HEK293 (cell line): ENCODE measurements around the gene ETV6.
A peak's percentile ranks its signal among the peaks of the same experiment; 100 is the strongest.

Source experiments
- CTCF ChIA-PET: fragments of 350-600 bp; formaldehyde crosslinking; extraction: SDS; loops from one replicate; lab custom pipeline; 2021; ENCODE audit warnings: antibody characterized with exemption; lab: Yijun Ruan, JAX
- POLR2A ChIA-PET: fragments of 300-600 bp; formaldehyde crosslinking; extraction: SDS; loops from one replicate; lab custom pipeline; 2020; ENCODE audit warnings: antibody characterized with exemption, inconsistent platforms; lab: Yijun Ruan, JAX
- H3K27ac ChIP-seq: fragments of 200-500 bp; sonication (Bioruptor generic); 2 replicates; pipeline ENCODE4 v1.5.1; 2014; ENCODE audit warnings: low read depth, low read length, control low read depth, inconsistent platforms; ENCODE audit errors: extremely low read depth
- H3K36me3 ChIP-seq, 2 experiments: fragments of 200-500 bp in 1 of 2; sonication (Bioruptor generic) in 1 of 2; 1 replicate in 1 of 2; 2 replicates in 1 of 2; pipeline ENCODE4 v1.5.1; 2014 to 2017; ENCODE audit warnings: inconsistent platforms in 2 of 2, low read length in 2 of 2; ENCODE audit not compliant: control insufficient read depth in 2 of 2, insufficient read depth in 1 of 2
- H3K4me1 ChIP-seq: fragments of 200-500 bp; sonication (Bioruptor generic); 2 replicates; pipeline ENCODE4 v1.5.1; 2014; ENCODE audit warnings: mild to moderate bottlenecking, low read length, inconsistent platforms; ENCODE audit not compliant: control insufficient read depth, insufficient read depth
- H3K4me3 ChIP-seq: 2 replicates; pipeline ENCODE4 v1.5.1; 2011; ENCODE audit warnings: low read depth, mild to moderate bottlenecking, control low read depth, low read length, moderate library complexity
- H3K9me3 ChIP-seq: fragments of 200-500 bp; sonication (Bioruptor generic); 2 replicates; pipeline ENCODE4 v1.5.1; 2014; ENCODE audit warnings: low read depth, low read length, inconsistent platforms; ENCODE audit not compliant: control insufficient read depth, insufficient read depth
- EGR2 ChIP-seq: fragments of 450-650 bp; formaldehyde crosslinking; IDR thresholded peaks from 2 replicates; pipeline ENCODE4 v1.5.1; 2016; ENCODE audit warnings: low read depth, missing biosample characterization, missing genetic modification characterization
- GLIS1 ChIP-seq: fragments of 450-650 bp; formaldehyde crosslinking; IDR thresholded peaks from 2 replicates; pipeline ENCODE4 v1.5.1; 2016; ENCODE audit warnings: missing biosample characterization, missing genetic modification characterization
- IKZF3 ChIP-seq: fragments of 450-650 bp; IDR thresholded peaks from 2 replicates; pipeline ENCODE4 v1.5.0; 2018; ENCODE audit warnings: missing biosample characterization, mild to moderate bottlenecking, missing genetic modification characterization, moderate library complexity
- ZBTB17 ChIP-seq: fragments of 450-650 bp; formaldehyde crosslinking; IDR thresholded peaks from 2 replicates; pipeline ENCODE4 v1.5.1; 2016; ENCODE audit warnings: missing biosample characterization, missing genetic modification characterization
- ZFHX2 ChIP-seq: fragments of 450-650 bp; formaldehyde crosslinking; conservative IDR thresholded peaks from 2 replicates; pipeline ENCODE4 v1.5.1; 2016; ENCODE audit warnings: missing biosample characterization, missing genetic modification characterization
- ZFP41 ChIP-seq: fragments of 450-650 bp; formaldehyde crosslinking; IDR thresholded peaks from 2 replicates; pipeline ENCODE4 v1.5.1; 2016; ENCODE audit warnings: missing biosample characterization, missing genetic modification characterization, borderline replicate concordance
- ZIC2 ChIP-seq: fragments of 450-650 bp; formaldehyde crosslinking; IDR thresholded peaks from 2 replicates; pipeline ENCODE4 v1.5.1; 2016; ENCODE audit warnings: missing biosample characterization, missing genetic modification characterization
- ZNF114 ChIP-seq: fragments of 450-650 bp; formaldehyde crosslinking; IDR thresholded peaks from 2 replicates; pipeline ENCODE4 v1.5.0; 2017; ENCODE audit warnings: missing biosample characterization, missing genetic modification characterization
- ZNF202 ChIP-seq: fragments of 450-650 bp; formaldehyde crosslinking; IDR thresholded peaks from 2 replicates; pipeline ENCODE4 v1.5.1; 2016; ENCODE audit warnings: missing biosample characterization, missing genetic modification characterization, borderline replicate concordance
- ZNF211 ChIP-seq: fragments of 450-650 bp; formaldehyde crosslinking; IDR thresholded peaks from 2 replicates; pipeline ENCODE4 v1.5.1; 2016; ENCODE audit warnings: low read depth, missing biosample characterization, missing genetic modification characterization
- ZNF23 ChIP-seq: fragments of 450-650 bp; formaldehyde crosslinking; IDR thresholded peaks from 2 replicates; pipeline ENCODE4 v1.5.1; 2016; ENCODE audit warnings: missing biosample characterization, missing genetic modification characterization, borderline replicate concordance
- ZNF292 ChIP-seq: fragments of 450-650 bp; formaldehyde crosslinking; IDR thresholded peaks from 2 replicates; pipeline ENCODE4 v1.5.1; 2016; ENCODE audit warnings: low read depth, missing biosample characterization, missing genetic modification characterization, borderline replicate concordance
- ZNF423 ChIP-seq: fragments of 450-650 bp; formaldehyde crosslinking; IDR thresholded peaks from 2 replicates; pipeline ENCODE4 v1.5.1; 2016; ENCODE audit warnings: missing biosample characterization, missing genetic modification characterization
- ZNF701 ChIP-seq: fragments of 450-650 bp; formaldehyde crosslinking; IDR thresholded peaks from 2 replicates; pipeline ENCODE4 v1.5.1; 2016; ENCODE audit warnings: missing biosample characterization, missing genetic modification characterization
- ZNF768 ChIP-seq: fragments of 450-650 bp; formaldehyde crosslinking; IDR thresholded peaks from 2 replicates; pipeline ENCODE4 v1.5.1; 2018; ENCODE audit warnings: missing biosample characterization, mild to moderate bottlenecking, missing genetic modification characterization
- TF ChIP-seq, protein P1 (sequence below): fragments of 450-650 bp; formaldehyde crosslinking; IDR thresholded peaks from 2 replicates; pipeline ENCODE4 v1.5.1; 2016; ENCODE audit warnings: missing biosample characterization, missing genetic modification characterization
- TF ChIP-seq, protein P2 (sequence below): fragments of 450-650 bp; formaldehyde crosslinking; IDR thresholded peaks from 2 replicates; pipeline ENCODE4 v1.5.1; 2016; ENCODE audit warnings: missing biosample characterization, missing genetic modification characterization, borderline replicate concordance
- TF ChIP-seq, protein P3 (sequence below): fragments of 450-650 bp; formaldehyde crosslinking; IDR thresholded peaks from 2 replicates; pipeline ENCODE4 v1.5.1; 2016; ENCODE audit warnings: missing biosample characterization, missing genetic modification characterization

Gene ETV6

DNA sequence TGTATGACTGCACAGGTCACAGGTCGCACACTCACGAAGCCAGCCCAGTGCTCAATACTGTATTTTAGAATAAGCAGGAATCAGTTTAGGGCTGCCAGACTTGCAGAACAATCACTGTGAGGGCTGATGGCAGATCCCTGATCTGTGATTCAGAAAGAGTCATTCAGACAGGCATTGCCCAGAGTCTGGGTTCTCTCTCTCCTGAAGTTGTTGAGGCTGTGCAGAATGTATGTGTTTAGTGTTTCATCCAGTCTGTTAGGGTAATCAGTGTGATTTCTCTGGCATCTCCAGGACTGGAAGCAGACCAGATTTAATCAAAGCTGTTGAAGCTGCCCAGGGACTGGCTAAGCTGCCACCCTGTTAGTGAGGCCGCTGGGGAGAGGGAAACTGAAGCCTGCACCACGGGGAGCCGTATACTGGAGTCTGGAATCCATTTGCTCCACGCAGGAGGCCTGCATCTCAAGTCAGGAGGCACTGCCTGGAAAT is 69.3 kb downstream of the ETV6 start (continued):
- TF ChIP-seq, protein P1, sequence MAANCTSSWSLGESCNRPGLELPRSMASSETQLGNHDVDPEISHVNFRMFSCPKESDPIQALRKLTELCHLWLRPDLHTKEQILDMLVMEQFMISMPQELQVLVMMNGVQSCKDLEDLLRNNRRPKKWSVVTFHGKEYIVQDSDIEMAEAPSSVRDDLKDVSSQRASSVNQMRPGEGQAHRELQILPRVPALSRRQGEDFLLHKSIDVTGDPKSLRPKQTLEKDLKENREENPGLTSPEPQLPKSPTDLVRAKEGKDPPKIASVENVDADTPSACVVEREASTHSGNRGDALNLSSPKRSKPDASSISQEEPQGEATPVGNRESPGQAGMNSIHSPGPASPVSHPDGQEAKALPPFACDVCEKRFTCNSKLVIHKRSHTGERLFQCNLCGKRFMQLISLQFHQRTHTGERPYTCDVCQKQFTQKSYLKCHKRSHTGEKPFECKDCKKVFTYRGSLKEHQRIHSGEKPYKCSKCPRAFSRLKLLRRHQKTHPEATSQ = no peak
- no peak for TF ChIP-seq ZFP41 (tag by site-specific recombination)
- TF ChIP-seq, all 188 proteins: peak for 3

DNA sequence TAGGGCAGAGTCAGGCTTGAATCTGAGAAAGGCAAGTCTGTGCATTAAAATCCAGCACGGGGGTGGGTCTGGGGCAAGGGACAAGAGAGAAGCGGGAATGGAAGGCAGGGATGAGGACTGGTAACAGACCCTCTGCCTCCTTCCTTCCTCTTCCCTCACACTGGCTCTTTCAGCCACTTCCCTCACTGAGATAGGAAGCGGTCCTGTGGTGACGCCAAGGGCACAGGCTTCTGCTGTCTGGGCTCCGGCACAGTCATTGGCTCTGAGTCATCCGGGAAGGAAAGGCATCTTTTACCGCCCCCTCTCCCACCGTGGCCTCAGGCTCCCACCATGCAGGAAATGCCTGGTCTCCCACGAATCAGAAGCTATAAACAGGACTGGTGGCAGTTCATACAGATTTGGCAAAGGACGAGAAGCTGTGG is 70.2 kb downstream of the ETV6 start:
- H3K36me3 ChIP-seq = no peaks in the 10 kb centered on the region
- POLR2A ChIA-PET = no interaction called here
- H3K4me3 ChIP-seq = no peak overlapping the region
- CTCF ChIA-PET = no interaction called here
- peaks cover 2% of the 10 kb centered on the region; the same call in 1 of the 2 replicates for H3K4me1 ChIP-seq
- TF ChIP-seq ZNF423 (tag by site-specific recombination) = no peak
- peak; percentile 69 for TF ChIP-seq ZFHX2 (tag by site-specific recombination)
- no peak for TF ChIP-seq ZNF23
- peak; percentile 56 for TF ChIP-seq ZIC2
- TF ChIP-seq ZNF211 (tag by site-specific recombination) = no peak
- TF ChIP-seq, protein P2, sequence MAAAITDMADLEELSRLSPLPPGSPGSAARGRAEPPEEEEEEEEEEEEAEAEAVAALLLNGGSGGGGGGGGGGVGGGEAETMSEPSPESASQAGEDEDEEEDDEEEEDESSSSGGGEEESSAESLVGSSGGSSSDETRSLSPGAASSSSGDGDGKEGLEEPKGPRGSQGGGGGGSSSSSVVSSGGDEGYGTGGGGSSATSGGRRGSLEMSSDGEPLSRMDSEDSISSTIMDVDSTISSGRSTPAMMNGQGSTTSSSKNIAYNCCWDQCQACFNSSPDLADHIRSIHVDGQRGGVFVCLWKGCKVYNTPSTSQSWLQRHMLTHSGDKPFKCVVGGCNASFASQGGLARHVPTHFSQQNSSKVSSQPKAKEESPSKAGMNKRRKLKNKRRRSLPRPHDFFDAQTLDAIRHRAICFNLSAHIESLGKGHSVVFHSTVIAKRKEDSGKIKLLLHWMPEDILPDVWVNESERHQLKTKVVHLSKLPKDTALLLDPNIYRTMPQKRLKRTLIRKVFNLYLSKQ (tag by site-specific recombination) = no peak
- peak; percentile 48 for TF ChIP-seq EGR2 (tag by site-specific recombination)
- peak; percentile 32 for TF ChIP-seq GLIS1
- TF ChIP-seq, all 188 proteins: peak for 4
- Histone ChIP-seq H3K27ac (no peak overlapping the region), H3K9me3 (no peaks in the 10 kb centered on the region)

DNA sequence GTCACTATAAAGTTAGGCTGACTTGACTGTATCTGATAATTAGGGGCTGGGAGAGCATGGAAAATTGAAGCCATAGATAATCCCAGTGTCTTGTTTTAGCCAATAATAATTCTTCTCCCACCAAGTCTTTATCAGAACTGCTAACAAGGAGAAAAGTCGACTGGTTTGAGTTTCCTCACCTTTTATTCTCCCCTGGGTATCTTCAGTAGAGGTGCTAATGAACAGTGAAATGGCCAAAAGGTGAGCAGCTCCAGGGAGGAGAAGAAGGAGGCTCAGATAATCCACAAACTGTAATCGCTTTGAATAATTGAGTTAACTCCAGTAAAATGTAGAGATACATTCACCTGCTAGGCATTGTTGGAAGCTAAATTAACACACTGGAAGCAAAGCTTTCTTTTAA is 72.6 kb downstream of the ETV6 start:
- no peak overlapping the region for H3K27ac ChIP-seq
- TF ChIP-seq ZNF202 (tag by site-specific recombination) = no peak
- no peak for TF ChIP-seq ZBTB17
- TF ChIP-seq, protein P3, sequence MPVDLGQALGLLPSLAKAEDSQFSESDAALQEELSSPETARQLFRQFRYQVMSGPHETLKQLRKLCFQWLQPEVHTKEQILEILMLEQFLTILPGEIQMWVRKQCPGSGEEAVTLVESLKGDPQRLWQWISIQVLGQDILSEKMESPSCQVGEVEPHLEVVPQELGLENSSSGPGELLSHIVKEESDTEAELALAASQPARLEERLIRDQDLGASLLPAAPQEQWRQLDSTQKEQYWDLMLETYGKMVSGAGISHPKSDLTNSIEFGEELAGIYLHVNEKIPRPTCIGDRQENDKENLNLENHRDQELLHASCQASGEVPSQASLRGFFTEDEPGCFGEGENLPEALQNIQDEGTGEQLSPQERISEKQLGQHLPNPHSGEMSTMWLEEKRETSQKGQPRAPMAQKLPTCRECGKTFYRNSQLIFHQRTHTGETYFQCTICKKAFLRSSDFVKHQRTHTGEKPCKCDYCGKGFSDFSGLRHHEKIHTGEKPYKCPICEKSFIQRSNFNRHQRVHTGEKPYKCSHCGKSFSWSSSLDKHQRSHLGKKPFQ (tag by site-specific recombination) = no peak
- no peak for TF ChIP-seq ZNF114
- TF ChIP-seq ZNF292 (tag by site-specific recombination) = no peak
- TF ChIP-seq ZNF423 (tag by site-specific recombination) = no peak
- TF ChIP-seq ZNF768 (tag by site-specific recombination) = no peak
- no peak for TF ChIP-seq ZNF701 (tag by site-specific recombination)
- no peak for TF ChIP-seq IKZF3 (tag by site-specific recombination)
- ChIA-PET POLR2A (no interaction called here), CTCF (interaction anchor here (0.6 kb wide), 2 partner anchors 169 to 311 kb away, joined by 3 read pairs; no protein-coding TSS in a partner anchor)
- H3K4me1 ChIP-seq = peaks cover 2% of the 10 kb centered on the region; the same call in 1 of the 2 replicates
- no peaks in the 10 kb centered on the region for H3K36me3 ChIP-seq
- no peaks in the 10 kb centered on the region for H3K9me3 ChIP-seq
- H3K4me3 ChIP-seq = no peak overlapping the region
